Posterior cingulate gyrus (tissue), 11 donors: Measurements from ENCODE around the gene FBH1.
"Not testable (repeated sequence)": the region's sequence is repeated elsewhere in the genome, so short reads cannot be mapped to it uniquely, and the experiment has no call there.

ENCODE experiments used
- DNase-seq, 10 donors: peaks; one replicate each; pipeline versions ENCODE4 v3.0.0 to v3.0.0-alpha.2; 2020 to 2021; ENCODE audit warnings: mixed read lengths in 3 of 10
- intact Hi-C: fragments of 100-400 bp; cut with DNase I; formaldehyde crosslinking; loops from one replicate; pipeline ENCODE4 v1.15.1; 2023

The FBH1 gene

DNA sequence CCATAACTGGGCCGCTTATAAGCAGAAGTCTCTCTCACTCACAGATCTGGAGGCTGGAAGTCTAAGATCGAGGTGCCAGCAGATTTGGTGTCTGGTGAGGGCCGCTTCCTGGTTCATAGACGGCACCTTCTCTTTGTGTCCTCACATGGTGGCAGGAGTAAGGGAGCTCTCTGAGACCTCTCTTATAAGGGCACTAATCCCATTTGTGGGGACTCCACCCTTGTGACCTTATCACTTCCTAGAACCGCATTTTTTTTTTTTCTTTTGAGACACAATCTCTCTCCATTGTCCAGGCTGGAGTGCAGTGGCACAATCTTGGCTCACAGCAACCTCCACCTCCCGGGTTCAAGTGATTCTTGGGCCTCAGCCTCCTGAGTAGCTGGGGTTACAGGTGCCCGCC, 8.1 kb downstream of the FBH1 start:
- intact Hi-C loops, result no loop called here
- no peak for DNase-seq

DNA sequence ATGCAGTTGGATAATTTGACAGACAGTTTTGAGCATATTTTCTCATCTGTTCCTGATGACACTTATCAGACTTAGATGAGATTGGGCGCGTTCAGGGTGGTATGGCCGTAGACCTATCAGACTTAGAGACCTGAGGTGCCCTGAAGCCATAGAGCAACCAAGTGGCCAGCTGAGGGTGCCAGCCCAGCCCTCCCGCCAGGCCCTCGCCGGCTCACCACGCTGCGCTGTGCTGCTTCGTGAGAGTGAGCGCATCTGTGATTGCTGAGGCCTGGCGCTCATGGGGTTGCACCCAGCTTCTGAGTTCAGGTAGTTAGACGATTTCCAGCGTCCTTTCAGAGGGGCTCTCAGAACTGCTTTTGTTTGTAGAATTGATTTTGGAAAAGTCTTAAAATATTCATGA, 10.2 kb downstream of the FBH1 start:
- no peak for DNase-seq
- intact Hi-C loops, result no loop called here

DNA sequence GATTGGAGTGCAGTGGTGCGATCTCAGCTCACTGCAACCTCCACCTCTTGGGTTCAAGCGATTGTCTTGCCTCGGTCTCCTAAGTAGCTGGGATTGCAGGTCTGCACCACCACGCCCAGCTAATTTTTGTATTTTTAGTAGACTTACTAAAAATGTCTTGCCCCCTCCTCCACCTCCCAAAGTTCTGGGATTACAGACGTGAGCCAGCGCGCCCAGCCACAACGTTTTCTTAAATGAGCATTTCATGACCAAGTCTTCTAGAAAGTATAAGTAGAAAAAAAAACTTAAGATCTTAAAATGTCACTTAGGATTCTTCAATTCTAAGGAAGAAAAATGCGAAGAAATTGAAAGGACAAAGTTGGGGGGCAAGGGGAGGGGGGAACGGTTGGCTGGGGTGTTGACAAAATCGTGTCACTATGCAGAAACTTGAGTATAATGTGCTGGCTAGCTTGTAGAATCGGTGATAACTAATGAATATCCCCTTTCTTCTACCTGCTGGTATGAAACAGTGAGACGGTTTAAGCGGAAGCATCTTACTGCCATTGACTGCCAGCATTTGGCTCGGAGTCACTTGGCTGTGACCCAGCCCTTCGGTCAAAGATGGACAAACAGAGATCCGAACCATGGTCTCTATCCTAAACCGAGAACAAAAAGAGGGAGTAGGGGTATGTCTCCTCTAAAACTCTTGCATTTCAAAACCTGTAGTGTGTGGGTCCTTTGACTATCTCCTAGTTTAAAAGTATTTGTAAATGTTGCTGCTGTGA, 12.7 kb downstream of the FBH1 start:
- intact Hi-C loops, result no loop called here
- no peak for DNase-seq

DNA sequence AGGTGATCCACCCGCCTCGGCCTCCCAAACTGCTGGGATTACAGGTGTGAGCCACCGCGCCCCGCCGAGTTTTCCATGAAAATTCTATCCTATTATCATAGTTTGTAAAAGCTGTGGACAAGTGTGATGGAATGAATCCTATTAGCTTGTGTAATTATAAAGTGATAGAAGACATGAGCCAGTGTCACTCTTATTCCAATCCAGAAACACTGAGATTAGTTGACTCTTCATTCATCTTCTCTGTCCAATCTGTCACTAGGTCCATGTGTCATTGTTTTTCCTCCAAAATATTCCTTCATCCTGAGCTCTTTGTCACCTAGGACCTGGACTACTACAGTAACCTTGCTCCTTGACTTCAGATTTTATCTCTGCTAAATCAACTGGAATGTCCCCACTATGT, 13.5 kb downstream of the FBH1 start:
- DNase-seq, result no peak
- intact Hi-C loops, result no loop called here

GRCh38 chr10:5904227-5904626, 14.2 kb downstream of the FBH1 start:
- DNase-seq, result no peak
- intact Hi-C loops, result no loop called here

- DNase-seq, result no peak
- intact Hi-C loops, result no loop called here
Observed at GRCh38 chr10:5905854-5906507, 15.9 kb downstream of the FBH1 start.

DNA sequence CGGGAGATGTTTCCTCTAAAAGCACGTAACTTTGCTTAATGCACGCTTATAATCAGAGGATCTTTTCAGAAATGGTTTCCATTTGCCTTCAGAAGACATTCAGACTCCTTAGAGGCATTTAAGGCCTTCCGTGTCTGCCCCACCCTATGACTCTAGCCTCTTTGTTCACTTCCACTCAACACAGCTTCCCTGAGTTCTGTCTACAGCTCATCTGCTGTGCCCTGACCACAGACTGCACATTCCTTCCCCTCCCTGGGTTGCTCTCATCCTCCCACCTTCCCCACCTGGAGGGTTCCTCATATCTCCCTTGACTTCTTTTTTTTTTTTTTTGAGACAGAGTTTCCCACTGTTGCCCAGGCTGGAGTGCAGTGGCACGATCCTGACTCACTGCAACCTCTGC, 16.6 kb downstream of the FBH1 start:
- intact Hi-C loops, result no loop called here
- DNase-seq, result no peak

DNA sequence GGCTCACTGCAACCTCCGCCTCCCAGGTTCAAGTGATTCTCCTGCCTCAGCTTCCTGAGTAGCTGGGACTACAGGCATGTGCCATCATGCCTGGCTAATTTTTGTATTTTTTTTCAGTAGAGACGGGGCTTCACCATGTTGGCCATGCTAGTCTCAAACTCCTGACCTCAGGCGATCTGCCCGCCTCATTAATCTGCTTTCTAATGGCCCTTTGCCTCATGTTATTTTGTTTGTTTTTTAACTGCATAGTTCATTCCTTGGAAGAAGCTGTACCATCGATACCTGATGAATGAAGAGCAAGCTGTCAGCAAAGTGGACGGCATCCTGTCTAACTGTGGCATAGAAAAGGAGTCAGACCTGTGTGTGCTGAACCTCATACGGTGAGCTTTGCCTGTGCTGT, 18.6 kb downstream of the FBH1 start:
- DNase-seq, intact Hi-C loops: not testable (repeated sequence)

- no peak for DNase-seq
- intact Hi-C loops, result no loop called here
Observed at GRCh38 chr10:5910323-5911100, 20.5 kb downstream of the FBH1 start.

- intact Hi-C loops, result no loop called here
- no peak for DNase-seq
Observed at GRCh38 chr10:5911670-5912069, 21.6 kb downstream of the FBH1 start.

GRCh38 chr10:5913736-5914135, 23.7 kb downstream of the FBH1 start:
- no peak for DNase-seq
- intact Hi-C loops, result no loop called here

GRCh38 chr10:5915451-5915850, 25.4 kb downstream of the FBH1 start:
- intact Hi-C loops, result no loop called here
- no peak for DNase-seq

- intact Hi-C loops, result no loop called here
Observed at GRCh38 chr10:5917305-5917704, 27.3 kb downstream of the FBH1 start.

GRCh38 chr10:5918763-5919162, 28.7 kb downstream of the FBH1 start:
- DNase-seq, result no peak
- intact Hi-C loops, result no loop called here

More at GRCh38 chr10:5917305-5917704, 27.3 kb downstream of the FBH1 start:
- DNase-seq, result peak in 2 of 10 donors; percentile 34 to 82

- DNase-seq, result no peak
- intact Hi-C loops, result no loop called here
Observed at GRCh38 chr10:5919568-5919967, 29.5 kb downstream of the FBH1 start.

GRCh38 chr10:5921746-5922145, 31.7 kb downstream of the FBH1 start:
- intact Hi-C loops, result loop anchor here (10.0 kb wide), 1 partner anchor 803 kb away; no protein-coding TSS in a partner anchor

GRCh38 chr10:5924889-5925288, 34.8 kb downstream of the FBH1 start:
- peak in 1 of 10 donors; percentile 51 for DNase-seq

More at GRCh38 chr10:5921746-5922145, 31.7 kb downstream of the FBH1 start:
- peak in 1 of 10 donors; percentile 7 for DNase-seq

GRCh38 chr10:5927306-5927705, 37.3 kb downstream of the FBH1 start:
- intact Hi-C loops, result loop anchor here (10.0 kb wide), 1 partner anchor 797 kb away; no protein-coding TSS in a partner anchor
- DNase-seq, result peak in 1 of 10 donors; percentile 10

More at GRCh38 chr10:5924889-5925288, 34.8 kb downstream of the FBH1 start:
- intact Hi-C loops, result loop anchor here (10.0 kb wide), 1 partner anchor 800 kb away; no protein-coding TSS in a partner anchor

DNA sequence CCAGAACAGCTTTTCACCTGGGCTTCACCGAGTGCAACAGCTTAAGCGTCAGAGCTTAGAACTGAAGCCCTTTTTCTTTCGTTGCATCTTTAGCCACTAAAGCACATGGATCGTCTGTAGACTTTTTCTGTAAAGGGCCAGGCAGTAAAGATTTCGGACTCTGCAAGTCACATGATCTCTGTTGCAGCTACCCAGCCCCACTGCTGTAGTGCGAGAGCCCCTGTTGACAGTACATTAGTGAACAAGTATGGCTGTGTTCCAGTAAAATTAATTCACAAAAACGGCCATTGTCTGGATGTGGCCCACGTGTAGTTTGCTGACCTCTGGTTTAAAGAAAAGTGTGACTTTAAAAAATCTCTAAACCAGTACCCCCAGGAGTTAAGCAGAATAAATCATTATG, 39.4 kb downstream of the FBH1 start:
- intact Hi-C loops, result loop anchor here (10.0 kb wide), 1 partner anchor 795 kb away; no protein-coding TSS in a partner anchor
- peak in 2 of 10 donors; percentile 0 to 49 for DNase-seq

- peak in 2 of 10 donors; percentile 67 to 70 for DNase-seq
- intact Hi-C loops, result no loop called here
Observed at GRCh38 chr10:5930272-5930671, 40.2 kb downstream of the FBH1 start.

GRCh38 chr10:5932345-5932744, 42.3 kb downstream of the FBH1 start:
- peak in 1 of 10 donors; percentile 4 for DNase-seq
- intact Hi-C loops, result no loop called here
